ENCODE data around the gene RASSF8.

DNA sequence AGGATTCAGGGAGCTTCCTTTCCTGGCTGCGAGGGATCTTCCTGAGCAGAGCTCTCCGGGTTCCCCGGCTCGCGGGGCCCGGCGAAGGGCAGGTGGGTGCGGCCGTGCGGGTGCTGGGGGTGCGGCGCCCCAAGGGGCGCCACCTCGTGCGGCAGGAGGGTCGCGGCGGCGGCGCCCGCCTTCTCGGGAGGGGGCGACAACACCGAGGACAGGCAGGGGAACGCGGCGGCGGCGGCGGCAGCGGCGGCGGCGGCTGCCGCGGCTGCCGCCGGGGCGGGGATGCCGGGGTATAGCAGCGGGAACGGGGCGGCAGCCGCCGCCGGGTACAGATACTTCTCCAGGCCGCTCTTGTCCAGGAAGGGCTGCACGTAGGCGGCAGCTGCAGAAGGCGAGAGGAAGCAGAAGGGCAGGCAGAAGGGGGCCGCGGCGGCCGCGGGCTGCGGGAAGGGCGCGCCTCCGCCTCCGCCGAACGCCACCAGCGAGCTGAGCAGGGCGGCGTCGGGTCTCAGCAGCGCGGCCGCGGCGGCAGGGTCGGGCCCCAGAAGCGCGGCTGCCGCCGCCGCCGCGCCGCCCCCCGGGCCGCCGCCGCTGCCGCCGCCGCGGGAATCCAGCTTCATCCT is 163.7 kb downstream of the RASSF8 start:
- TF ChIP-seq, protein P1, sequence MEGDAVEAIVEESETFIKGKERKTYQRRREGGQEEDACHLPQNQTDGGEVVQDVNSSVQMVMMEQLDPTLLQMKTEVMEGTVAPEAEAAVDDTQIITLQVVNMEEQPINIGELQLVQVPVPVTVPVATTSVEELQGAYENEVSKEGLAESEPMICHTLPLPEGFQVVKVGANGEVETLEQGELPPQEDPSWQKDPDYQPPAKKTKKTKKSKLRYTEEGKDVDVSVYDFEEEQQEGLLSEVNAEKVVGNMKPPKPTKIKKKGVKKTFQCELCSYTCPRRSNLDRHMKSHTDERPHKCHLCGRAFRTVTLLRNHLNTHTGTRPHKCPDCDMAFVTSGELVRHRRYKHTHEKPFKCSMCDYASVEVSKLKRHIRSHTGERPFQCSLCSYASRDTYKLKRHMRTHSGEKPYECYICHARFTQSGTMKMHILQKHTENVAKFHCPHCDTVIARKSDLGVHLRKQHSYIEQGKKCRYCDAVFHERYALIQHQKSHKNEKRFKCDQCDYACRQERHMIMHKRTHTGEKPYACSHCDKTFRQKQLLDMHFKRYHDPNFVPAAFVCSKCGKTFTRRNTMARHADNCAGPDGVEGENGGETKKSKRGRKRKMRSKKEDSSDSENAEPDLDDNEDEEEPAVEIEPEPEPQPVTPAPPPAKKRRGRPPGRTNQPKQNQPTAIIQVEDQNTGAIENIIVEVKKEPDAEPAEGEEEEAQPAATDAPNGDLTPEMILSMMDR (IDR thresholded peaks at IDR 0.05), result no peak
- no peak for TF ChIP-seq POLR2A (IDR thresholded peaks at IDR 0.05)

Measured in esophagus squamous epithelium (tissue), 4 donors.